ENCODE results near the gene SLC30A10.
"Not testable (repeated sequence)": the region's sequence is repeated elsewhere in the genome, so short reads cannot be mapped to it uniquely, and the experiment has no call there.

The SLC30A10 gene

GRCh38 chr1:219900201-219900600 is 28.2 kb downstream of the SLC30A10 start:
- TF ChIP-seq CTCF (IDR thresholded peaks at IDR 0.05; ENCODE audit: low read depth, low read length) (no peak), EZH2phosphoT487 (IDR thresholded peaks at IDR 0.05; ENCODE audit: low read depth) (no peak)
- H3K27me3 ChIP-seq (ENCODE audit: low read depth, low read length), result peaks cover 27% of the 10 kb centered on the region
- no peaks in the 10 kb centered on the region for H3K4me1 ChIP-seq (ENCODE audit: low read length)
- no peak overlapping the region for H2AFZ ChIP-seq (ENCODE audit: low read depth, low read length)
- H3K36me3 ChIP-seq (replicated peaks; ENCODE audit: low read depth, low read length), result no peaks in the 10 kb centered on the region
- H3K9me3 ChIP-seq (ENCODE audit: insufficient read depth, low read length), result no peaks in the 10 kb centered on the region
- no peak overlapping the region for H3K4me3 ChIP-seq (ENCODE audit: low read length)
- no peak overlapping the region for H3K4me2 ChIP-seq (ENCODE audit: low read length)
- no peaks in the 10 kb centered on the region for H4K20me1 ChIP-seq (ENCODE audit: insufficient read depth, low read length)
- H3K79me2 ChIP-seq (ENCODE audit: low read length), result no peaks in the 10 kb centered on the region
- H3K27ac ChIP-seq (ENCODE audit: low read length), result no peak overlapping the region
- H3K9ac ChIP-seq (ENCODE audit: low read length), result no peak overlapping the region

GRCh38 chr1:219898375-219898774 is 30.0 kb downstream of the SLC30A10 start:
- Histone ChIP-seq H3K4me3 (ENCODE audit: low read length) (no peak overlapping the region), H3K4me1 (ENCODE audit: low read length) (no peaks in the 10 kb centered on the region), H3K27ac (ENCODE audit: low read length) (no peak overlapping the region), H2AFZ (ENCODE audit: low read depth, low read length) (no peak overlapping the region), H3K36me3 (replicated peaks; ENCODE audit: low read depth, low read length) (no peaks in the 10 kb centered on the region), H3K4me2 (ENCODE audit: low read length) (no peak overlapping the region), H4K20me1 (ENCODE audit: insufficient read depth, low read length) (no peaks in the 10 kb centered on the region), H3K79me2 (ENCODE audit: low read length) (no peaks in the 10 kb centered on the region), H3K9me3 (ENCODE audit: insufficient read depth, low read length) (no peaks in the 10 kb centered on the region), H3K27me3 (ENCODE audit: low read depth, low read length) (peaks cover 27% of the 10 kb centered on the region), H3K9ac (ENCODE audit: low read length) (no peak overlapping the region)
- no peak for TF ChIP-seq CTCF (IDR thresholded peaks at IDR 0.05; ENCODE audit: low read depth, low read length)
- no peak for TF ChIP-seq EZH2phosphoT487 (IDR thresholded peaks at IDR 0.05; ENCODE audit: low read depth)

- H2AFZ ChIP-seq (ENCODE audit: low read depth, low read length), result no peak overlapping the region
Observed at GRCh38 chr1:219897914-219898313, 30.4 kb downstream of the SLC30A10 start.

GRCh38 chr1:219892271-219892670 is 36.1 kb downstream of the SLC30A10 start:
- not testable (repeated sequence) for H2AFZ ChIP-seq (ENCODE audit: low read depth, low read length); H3K4me3 ChIP-seq (ENCODE audit: low read length); H3K79me2 ChIP-seq (ENCODE audit: low read length); H3K9ac ChIP-seq (ENCODE audit: low read length); H3K36me3 ChIP-seq (replicated peaks; ENCODE audit: low read depth, low read length); H4K20me1 ChIP-seq (ENCODE audit: insufficient read depth, low read length); H3K4me1 ChIP-seq (ENCODE audit: low read length); H3K27ac ChIP-seq (ENCODE audit: low read length); H3K4me2 ChIP-seq (ENCODE audit: low read length); H3K9me3 ChIP-seq (ENCODE audit: insufficient read depth, low read length)
- peaks cover 17% of the 10 kb centered on the region for H3K27me3 ChIP-seq (ENCODE audit: low read depth, low read length)

More at GRCh38 chr1:219897914-219898313, 30.4 kb downstream of the SLC30A10 start:
- Histone ChIP-seq H3K27ac (ENCODE audit: low read length) (no peak overlapping the region), H3K9ac (ENCODE audit: low read length) (no peak overlapping the region), H3K4me1 (ENCODE audit: low read length) (no peaks in the 10 kb centered on the region), H3K4me3 (ENCODE audit: low read length) (no peak overlapping the region), H4K20me1 (ENCODE audit: insufficient read depth, low read length) (no peaks in the 10 kb centered on the region), H3K9me3 (ENCODE audit: insufficient read depth, low read length) (no peaks in the 10 kb centered on the region), H3K27me3 (ENCODE audit: low read depth, low read length) (peaks cover 27% of the 10 kb centered on the region), H3K4me2 (ENCODE audit: low read length) (no peak overlapping the region), H3K36me3 (replicated peaks; ENCODE audit: low read depth, low read length) (no peaks in the 10 kb centered on the region), H3K79me2 (ENCODE audit: low read length) (no peaks in the 10 kb centered on the region)
- TF ChIP-seq CTCF (IDR thresholded peaks at IDR 0.05; ENCODE audit: low read depth, low read length) (no peak), EZH2phosphoT487 (IDR thresholded peaks at IDR 0.05; ENCODE audit: low read depth) (no peak)

GRCh38 chr1:219891846-219892245 is 36.5 kb downstream of the SLC30A10 start:
- H3K4me2 ChIP-seq (ENCODE audit: low read length); H3K27ac ChIP-seq (ENCODE audit: low read length); H3K9ac ChIP-seq (ENCODE audit: low read length); H3K4me3 ChIP-seq (ENCODE audit: low read length); H2AFZ ChIP-seq (ENCODE audit: low read depth, low read length); H3K36me3 ChIP-seq (replicated peaks; ENCODE audit: low read depth, low read length); H4K20me1 ChIP-seq (ENCODE audit: insufficient read depth, low read length); H3K9me3 ChIP-seq (ENCODE audit: insufficient read depth, low read length); H3K79me2 ChIP-seq (ENCODE audit: low read length); H3K4me1 ChIP-seq (ENCODE audit: low read length): not testable (repeated sequence)
- peaks cover 18% of the 10 kb centered on the region for H3K27me3 ChIP-seq (ENCODE audit: low read depth, low read length)

- H3K9me3 ChIP-seq (ENCODE audit: insufficient read depth, low read length); H3K9ac ChIP-seq (ENCODE audit: low read length); H3K79me2 ChIP-seq (ENCODE audit: low read length); H3K27ac ChIP-seq (ENCODE audit: low read length); H3K4me3 ChIP-seq (ENCODE audit: low read length); H3K4me2 ChIP-seq (ENCODE audit: low read length); H2AFZ ChIP-seq (ENCODE audit: low read depth, low read length); H4K20me1 ChIP-seq (ENCODE audit: insufficient read depth, low read length); H3K36me3 ChIP-seq (replicated peaks; ENCODE audit: low read depth, low read length): not testable (repeated sequence)
- Histone ChIP-seq H3K27me3 (ENCODE audit: low read depth, low read length) (peaks cover 11% of the 10 kb centered on the region), H3K4me1 (ENCODE audit: low read length) (peaks cover 11% of the 10 kb centered on the region)
Observed at GRCh38 chr1:219888667-219889066, 39.7 kb downstream of the SLC30A10 start.

Data from OCI-LY3 (cell line).